ENCODE results near the gene PPFIBP1. TPM values are rescaled to one million over a fixed set of nuclear protein-coding genes. Genes with fewer than 3 reads are reported as not detected.

PPFIBP1 gene
- total RNA-seq, 1 donor, result 179 TPM

DNA sequence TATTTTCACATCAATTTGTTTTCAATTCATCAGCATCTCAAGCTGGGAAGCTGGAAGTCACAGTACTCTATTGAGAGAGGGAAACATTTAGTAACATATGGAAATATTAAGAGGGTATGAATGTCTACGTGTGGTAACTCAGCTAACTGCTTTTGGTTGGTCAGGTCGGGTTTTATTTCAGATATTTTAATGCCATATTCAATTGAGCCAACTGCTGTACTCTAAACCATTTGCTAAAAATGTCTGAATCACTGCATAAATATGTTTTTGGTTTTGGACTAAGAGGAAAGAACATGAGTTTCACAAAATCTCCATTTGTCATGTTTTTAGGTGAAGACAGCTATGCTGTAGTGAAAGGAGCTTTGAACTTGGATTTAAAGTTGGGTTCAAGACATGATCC is 18.9 kb upstream of the PPFIBP1 start:
- Histone ChIP-seq H3K4me3 (ENCODE audit: insufficient read depth, low read length) (peak overlapping the region; percentile 20), H3K9me3 (ENCODE audit: low read depth, low read length) (no peaks in the 10 kb centered on the region), H3K4me2 (ENCODE audit: insufficient read depth, low read length) (peak overlapping the region; percentile 58), H3K79me2 (ENCODE audit: insufficient read depth, low read length) (no peaks in the 10 kb centered on the region), H3K27me3 (ENCODE audit: insufficient read depth, low read length) (no peaks in the 10 kb centered on the region), H4K20me1 (ENCODE audit: insufficient read depth, low read length) (no peaks in the 10 kb centered on the region), H3K4me1 (ENCODE audit: insufficient read depth, low read length) (peaks cover 20% of the 10 kb centered on the region), H3K36me3 (ENCODE audit: insufficient read depth, low read length) (no peaks in the 10 kb centered on the region), H3K27ac (ENCODE audit: low read depth, low read length) (peak overlapping the region; percentile 85), H2AFZ (ENCODE audit: low read length) (peak overlapping the region; percentile 44)
- peak; percentile 75 for DNase-seq (ENCODE audit: insufficient read length, low spot score, missing footprints)
- TF ChIP-seq, protein P1, sequence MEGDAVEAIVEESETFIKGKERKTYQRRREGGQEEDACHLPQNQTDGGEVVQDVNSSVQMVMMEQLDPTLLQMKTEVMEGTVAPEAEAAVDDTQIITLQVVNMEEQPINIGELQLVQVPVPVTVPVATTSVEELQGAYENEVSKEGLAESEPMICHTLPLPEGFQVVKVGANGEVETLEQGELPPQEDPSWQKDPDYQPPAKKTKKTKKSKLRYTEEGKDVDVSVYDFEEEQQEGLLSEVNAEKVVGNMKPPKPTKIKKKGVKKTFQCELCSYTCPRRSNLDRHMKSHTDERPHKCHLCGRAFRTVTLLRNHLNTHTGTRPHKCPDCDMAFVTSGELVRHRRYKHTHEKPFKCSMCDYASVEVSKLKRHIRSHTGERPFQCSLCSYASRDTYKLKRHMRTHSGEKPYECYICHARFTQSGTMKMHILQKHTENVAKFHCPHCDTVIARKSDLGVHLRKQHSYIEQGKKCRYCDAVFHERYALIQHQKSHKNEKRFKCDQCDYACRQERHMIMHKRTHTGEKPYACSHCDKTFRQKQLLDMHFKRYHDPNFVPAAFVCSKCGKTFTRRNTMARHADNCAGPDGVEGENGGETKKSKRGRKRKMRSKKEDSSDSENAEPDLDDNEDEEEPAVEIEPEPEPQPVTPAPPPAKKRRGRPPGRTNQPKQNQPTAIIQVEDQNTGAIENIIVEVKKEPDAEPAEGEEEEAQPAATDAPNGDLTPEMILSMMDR (IDR thresholded peaks at IDR 0.05; ENCODE audit: extremely low read depth, low read depth, low read length), result no peak

DNA sequence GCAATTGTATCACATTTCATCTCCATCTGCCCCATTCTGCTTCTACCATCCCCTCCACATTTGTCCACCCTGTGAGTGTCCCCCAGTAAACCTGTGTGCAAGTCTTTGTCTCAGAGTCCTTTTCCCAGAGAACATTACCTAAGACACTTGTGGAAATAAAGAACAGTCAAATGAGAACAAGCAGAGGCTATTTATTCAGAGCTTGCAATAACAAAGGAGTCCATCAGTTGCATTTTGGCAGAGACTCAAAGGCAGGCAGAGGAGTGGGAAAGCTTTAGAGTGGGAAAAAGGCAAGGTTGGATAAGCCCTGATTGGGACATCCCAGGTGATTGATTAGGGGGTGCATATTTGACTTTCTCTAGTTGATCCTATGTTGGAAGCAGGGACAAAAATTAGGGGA is 18.2 kb upstream of the PPFIBP1 start:
- H3K4me2 ChIP-seq (ENCODE audit: insufficient read depth, low read length), result peak overlapping the region; percentile 58
- H2AFZ ChIP-seq (ENCODE audit: low read length), result no peak overlapping the region

DNA sequence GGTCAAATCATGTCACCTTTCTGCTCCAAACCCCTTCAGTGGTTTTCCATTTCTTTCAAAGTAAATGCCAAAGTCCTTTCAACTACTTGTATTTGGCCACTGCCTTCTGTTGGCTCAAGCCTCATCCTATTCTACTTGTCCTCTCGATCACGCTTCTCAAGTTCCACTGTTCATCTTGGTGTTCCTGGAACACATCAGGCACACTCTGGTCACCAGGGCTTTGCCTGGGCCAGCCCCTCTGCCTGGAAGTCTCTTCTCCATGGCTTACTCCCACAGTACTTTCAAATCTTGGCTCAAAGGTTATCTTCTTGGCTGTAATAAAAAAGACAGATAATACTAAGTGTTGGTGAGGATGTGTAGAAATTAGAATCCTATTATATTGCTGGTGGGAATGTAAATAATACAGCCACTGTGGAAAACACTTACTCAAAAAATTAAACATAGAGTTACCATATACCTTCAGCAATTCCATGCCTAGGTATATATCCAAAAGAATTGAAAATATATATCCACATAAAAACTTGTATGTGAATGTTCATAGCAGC is 17.3 kb upstream of the PPFIBP1 start:
- no peaks in the 10 kb centered on the region for H3K9me3 ChIP-seq (ENCODE audit: low read depth, low read length)
- H2AFZ ChIP-seq (ENCODE audit: low read length), result no peak overlapping the region
- no peaks in the 10 kb centered on the region for H3K36me3 ChIP-seq (ENCODE audit: insufficient read depth, low read length)
- H3K4me1 ChIP-seq (ENCODE audit: insufficient read depth, low read length), result peaks cover 29% of the 10 kb centered on the region
- H3K79me2 ChIP-seq (ENCODE audit: insufficient read depth, low read length), result no peaks in the 10 kb centered on the region
- H3K4me3 ChIP-seq (ENCODE audit: insufficient read depth, low read length), result no peak overlapping the region
- no peak for DNase-seq (ENCODE audit: insufficient read length, low spot score, missing footprints)
- TF ChIP-seq, protein P1 (IDR thresholded peaks at IDR 0.05; ENCODE audit: extremely low read depth, low read depth, low read length), result no peak
- H3K4me2 ChIP-seq (ENCODE audit: insufficient read depth, low read length), result no peak overlapping the region
- H3K27ac ChIP-seq (ENCODE audit: low read depth, low read length), result no peak overlapping the region
- H3K27me3 ChIP-seq (ENCODE audit: insufficient read depth, low read length), result no peaks in the 10 kb centered on the region
- H4K20me1 ChIP-seq (ENCODE audit: insufficient read depth, low read length), result no peaks in the 10 kb centered on the region

More for the DNA sequence above, 18.2 kb upstream of the PPFIBP1 start:
- H3K79me2 ChIP-seq (ENCODE audit: insufficient read depth, low read length), result no peaks in the 10 kb centered on the region
- no peaks in the 10 kb centered on the region for H3K36me3 ChIP-seq (ENCODE audit: insufficient read depth, low read length)
- no peaks in the 10 kb centered on the region for H3K27me3 ChIP-seq (ENCODE audit: insufficient read depth, low read length)
- TF ChIP-seq, protein P1 (IDR thresholded peaks at IDR 0.05; ENCODE audit: extremely low read depth, low read depth, low read length), result no peak
- H3K4me3 ChIP-seq (ENCODE audit: insufficient read depth, low read length), result no peak overlapping the region
- peak overlapping the region; percentile 85 for H3K27ac ChIP-seq (ENCODE audit: low read depth, low read length)
- DNase-seq (ENCODE audit: insufficient read length, low spot score, missing footprints), result no peak
- H3K9me3 ChIP-seq (ENCODE audit: low read depth, low read length), result no peaks in the 10 kb centered on the region
- peaks cover 20% of the 10 kb centered on the region for H3K4me1 ChIP-seq (ENCODE audit: insufficient read depth, low read length)
- H4K20me1 ChIP-seq (ENCODE audit: insufficient read depth, low read length), result no peaks in the 10 kb centered on the region

DNA sequence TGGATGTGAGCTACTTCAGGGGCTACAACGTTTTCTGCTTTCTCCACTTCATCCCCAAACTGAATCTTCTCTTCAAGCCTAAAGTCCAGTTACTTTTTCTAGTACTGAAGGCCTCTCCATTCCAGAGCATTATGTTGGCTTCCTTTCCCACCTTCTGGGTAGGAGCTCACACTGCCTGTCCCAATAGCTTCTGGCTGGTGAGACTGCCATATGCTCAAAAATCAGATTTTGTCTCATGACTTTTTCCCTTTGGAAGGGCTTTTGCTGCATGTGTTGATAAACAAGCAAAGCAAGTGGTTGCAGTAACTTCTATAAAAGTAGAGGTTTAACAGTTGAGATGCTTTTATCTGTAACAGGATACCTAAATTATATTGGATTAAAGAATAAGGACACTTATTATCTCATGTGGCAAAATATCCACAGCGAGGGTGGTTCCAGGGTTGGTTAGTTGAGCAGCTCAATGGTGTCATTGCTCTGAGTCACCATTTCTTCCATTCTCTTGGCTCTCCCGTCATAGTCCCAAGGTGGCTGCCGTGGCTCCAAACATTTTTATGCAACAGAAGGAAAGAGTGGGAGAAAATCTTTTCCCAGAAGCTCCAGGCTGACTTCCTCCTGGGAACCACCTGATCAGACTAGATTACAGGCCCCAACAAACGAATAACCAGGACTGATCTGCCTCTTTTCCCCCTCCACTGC is 15.1 kb upstream of the PPFIBP1 start:
- no peaks in the 10 kb centered on the region for H4K20me1 ChIP-seq (ENCODE audit: insufficient read depth, low read length)
- H3K4me3 ChIP-seq (ENCODE audit: insufficient read depth, low read length), result no peak overlapping the region
- no peaks in the 10 kb centered on the region for H3K27me3 ChIP-seq (ENCODE audit: insufficient read depth, low read length)
- H3K79me2 ChIP-seq (ENCODE audit: insufficient read depth, low read length), result no peaks in the 10 kb centered on the region
- H3K9me3 ChIP-seq (ENCODE audit: low read depth, low read length), result no peaks in the 10 kb centered on the region
- no peaks in the 10 kb centered on the region for H3K36me3 ChIP-seq (ENCODE audit: insufficient read depth, low read length)
- H3K27ac ChIP-seq (ENCODE audit: low read depth, low read length), result no peak overlapping the region
- peaks cover 30% of the 10 kb centered on the region for H3K4me1 ChIP-seq (ENCODE audit: insufficient read depth, low read length)
- TF ChIP-seq, protein P1 (IDR thresholded peaks at IDR 0.05; ENCODE audit: extremely low read depth, low read depth, low read length), result no peak
- no peak overlapping the region for H2AFZ ChIP-seq (ENCODE audit: low read length)
- DNase-seq (ENCODE audit: insufficient read length, low spot score, missing footprints), result no peak
- H3K4me2 ChIP-seq (ENCODE audit: insufficient read depth, low read length), result no peak overlapping the region
